Natural killer cell treated with Interleukin-12 subunit alpha and Interleukin-12 subunit beta and Interleukin-15 and Interleukin-18, amount 100 ng/mL, for 72 hours (primary cell): ENCODE data around the gene GFRA1. TPM values are rescaled to one million over a fixed set of nuclear protein-coding genes. Genes with fewer than 3 reads are reported as not detected.

Source experiments
- ATAC-seq, 2 donors: fragments of 150-1000 bp; cut with Tn5 transposase in 1 of 2; sonication (Bioruptor Pico), chemical (Tn5 transposase) in 1 of 2; 2 replicates each; pipeline ENCODE4 v1.10.0; 2021
- DNase-seq: peaks from one replicate; pipeline ENCODE4 v3.0.0; 2022; ENCODE audit warnings: low spot score
- H3K27ac Mint-ChIP-seq, 2 donors: 1 replicate in 1 of 2; 2 replicates in 1 of 2; pipeline ENCODE4 v1.8.0; 2022; ENCODE audit warnings: mixed read lengths in 2 of 2, mild to moderate bottlenecking in 1 of 2, moderate library complexity in 1 of 2
- H3K27me3 Mint-ChIP-seq, 2 donors: 1 replicate in 1 of 2; 2 replicates in 1 of 2; pipeline ENCODE4 v1.8.0; 2022; ENCODE audit warnings: mixed read lengths in 2 of 2
- H3K36me3 Mint-ChIP-seq: one replicate; pipeline ENCODE4 v1.8.0; 2022; ENCODE audit warnings: mixed read lengths
- H3K4me1 Mint-ChIP-seq, 2 donors: 1 replicate in 1 of 2; 2 replicates in 1 of 2; pipeline ENCODE4 v1.8.0; 2022; ENCODE audit warnings: low read depth in 2 of 2, mixed read lengths in 2 of 2, mild to moderate bottlenecking in 1 of 2
- H3K4me3 Mint-ChIP-seq: one replicate; pipeline ENCODE4 v1.8.0; 2022; ENCODE audit warnings: mixed read lengths
- H3K9me3 Mint-ChIP-seq: 2 replicates; pipeline ENCODE4 v1.8.0; 2022; ENCODE audit warnings: mixed read lengths
- total RNA-seq, 2 donors: library from RNA; stranded (reverse); gene quantifications; one replicate each; pipeline ENCODE4 v1.2.3, GENCODE V29; 2022

Gene GFRA1
- total RNA-seq, 2 donors from 2014 or later: not detected

DNA sequence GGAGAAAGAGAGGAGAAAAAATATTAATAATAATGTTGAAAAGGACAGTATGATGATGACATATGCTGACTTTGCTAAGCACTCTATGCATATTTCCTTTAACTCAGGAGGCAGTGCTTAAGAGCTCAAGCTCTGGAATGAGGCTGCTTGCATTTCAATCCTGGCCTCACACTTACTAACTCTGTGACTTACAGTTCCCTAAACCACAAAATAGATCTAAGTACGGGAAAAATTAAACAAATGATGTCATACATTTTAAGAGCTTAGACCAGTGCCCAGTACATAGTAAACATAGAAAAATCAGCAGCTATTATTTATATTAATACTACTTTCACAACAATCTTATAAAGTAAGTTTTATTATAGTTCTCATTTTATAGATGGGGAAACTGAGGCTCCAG lies 61.3 kb downstream of the GFRA1 start:
- no peak overlapping the region for H3K4me3 Mint-ChIP-seq
- no peak for DNase-seq
- H3K27ac Mint-ChIP-seq: no peak overlapping the region
- no peaks in the 10 kb centered on the region for H3K9me3 Mint-ChIP-seq
- no peaks in the 10 kb centered on the region for H3K27me3 Mint-ChIP-seq
- H3K4me1 Mint-ChIP-seq: no peaks in the 10 kb centered on the region
- no peaks in the 10 kb centered on the region for H3K36me3 Mint-ChIP-seq
- no peak for ATAC-seq

DNA sequence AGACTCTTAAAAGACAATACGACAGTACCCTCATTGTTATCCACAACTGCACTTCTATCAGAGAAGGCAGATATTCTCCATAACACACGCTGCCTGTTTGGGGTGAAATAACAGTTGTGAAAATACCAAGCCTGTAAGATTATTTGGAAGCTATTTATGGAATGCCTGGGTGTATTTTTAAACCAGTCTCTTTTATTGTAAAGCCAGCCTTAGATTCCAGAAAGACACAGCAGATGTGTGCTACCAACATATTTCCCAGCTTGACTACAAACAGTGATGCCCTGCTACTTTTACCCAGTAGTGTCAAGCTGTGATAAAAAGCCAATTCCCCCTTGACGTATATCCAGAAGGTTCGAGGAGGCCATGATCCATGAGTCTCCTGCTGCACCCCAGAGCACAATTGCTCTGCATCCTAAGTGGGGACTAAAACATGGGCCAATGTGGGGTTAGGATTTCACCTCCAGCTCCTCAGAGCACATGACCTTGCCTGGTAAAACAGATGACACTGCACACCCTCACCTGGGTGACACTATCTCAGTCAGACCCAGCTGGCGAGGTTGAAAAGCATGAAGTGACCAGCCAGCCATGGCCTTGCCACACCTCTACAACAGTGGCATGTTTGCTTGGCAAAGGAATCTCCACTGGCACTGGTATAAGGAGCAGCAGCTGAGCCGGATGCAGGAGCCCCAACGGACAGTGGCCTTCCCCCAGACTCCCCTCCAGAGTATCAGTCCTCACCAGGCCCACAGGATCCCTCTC lies 62.2 kb downstream of the GFRA1 start:
- Mint-ChIP-seq H3K27me3 (no peaks in the 10 kb centered on the region), H3K36me3 (no peaks in the 10 kb centered on the region), H3K9me3 (no peaks in the 10 kb centered on the region), H3K27ac (no peak overlapping the region), H3K4me3 (no peak overlapping the region), H3K4me1 (no peaks in the 10 kb centered on the region)
- DNase-seq (no peak), ATAC-seq (peak in 1 of 2 donors; percentile 41)

DNA sequence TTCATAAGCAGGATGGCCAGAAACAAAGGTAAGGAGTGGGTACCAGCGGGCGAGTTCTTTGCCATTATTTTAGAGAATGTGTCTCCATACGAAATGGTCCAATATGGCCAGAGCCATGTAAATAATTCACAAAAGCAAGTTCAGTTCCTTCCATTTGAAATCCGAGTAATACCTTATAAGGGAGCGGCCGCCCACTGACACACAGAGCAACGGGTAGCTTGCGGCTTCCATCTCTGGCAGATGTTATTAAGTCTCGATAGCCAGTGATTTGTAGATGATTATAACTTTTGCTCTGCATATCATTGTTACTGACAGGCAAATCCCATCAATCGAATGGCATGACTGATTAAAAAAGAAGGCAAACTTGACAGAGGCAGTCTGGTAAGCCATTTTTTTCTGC lies 63.2 kb downstream of the GFRA1 start:
- Mint-ChIP-seq H3K9me3 (no peaks in the 10 kb centered on the region), H3K27me3 (no peaks in the 10 kb centered on the region), H3K36me3 (no peaks in the 10 kb centered on the region), H3K27ac (no peak overlapping the region), H3K4me3 (no peak overlapping the region), H3K4me1 (no peaks in the 10 kb centered on the region)
- no peak for ATAC-seq
- DNase-seq: no peak

DNA sequence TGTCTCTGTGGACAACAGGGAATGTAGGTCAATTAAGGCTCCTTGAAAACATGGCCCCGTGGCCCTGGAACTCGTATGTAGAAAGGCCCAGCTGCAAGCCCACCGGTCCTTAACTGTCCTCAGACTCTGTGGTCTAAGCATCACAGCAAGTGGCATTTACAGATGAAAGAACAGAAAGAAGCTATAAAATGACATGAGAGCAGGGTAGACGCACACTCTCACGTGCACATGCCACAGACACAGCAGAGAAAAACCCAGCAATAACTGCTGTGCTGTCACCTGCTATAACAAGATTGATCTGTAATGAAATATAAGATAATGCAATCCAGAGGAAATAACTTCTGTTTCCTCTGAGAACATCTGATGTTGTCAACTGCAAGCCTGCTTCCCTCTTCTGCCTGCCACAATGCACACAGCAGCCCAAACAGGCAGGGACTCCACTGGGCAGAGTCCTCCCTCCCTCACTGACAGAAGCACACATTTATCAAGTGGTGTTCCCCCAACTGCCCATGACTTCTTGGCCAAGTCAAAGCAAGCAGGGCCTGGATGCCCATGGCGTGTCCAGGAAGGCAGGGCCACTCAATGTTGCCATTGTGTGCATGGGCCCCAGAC lies 63.9 kb downstream of the GFRA1 start:
- Mint-ChIP-seq H3K27ac (no peak overlapping the region), H3K27me3 (no peaks in the 10 kb centered on the region), H3K9me3 (no peaks in the 10 kb centered on the region), H3K4me3 (no peak overlapping the region), H3K4me1 (no peaks in the 10 kb centered on the region), H3K36me3 (no peaks in the 10 kb centered on the region)
- DNase-seq: no peak
- ATAC-seq: no peak

- Mint-ChIP-seq H3K36me3 (no peaks in the 10 kb centered on the region), H3K4me3 (no peak overlapping the region), H3K27me3 (no peaks in the 10 kb centered on the region), H3K27ac (no peak overlapping the region), H3K4me1 (no peaks in the 10 kb centered on the region), H3K9me3 (no peaks in the 10 kb centered on the region)
- DNase-seq: no peak
- no peak for ATAC-seq
Observed at GRCh38 chr10:116207690-116208089, 65.3 kb downstream of the GFRA1 start.

GRCh38 chr10:116203661-116204060 lies 69.3 kb downstream of the GFRA1 start:
- peaks cover 6% of the 10 kb centered on the region for H3K9me3 Mint-ChIP-seq
- peaks cover 0 to 2% of the 10 kb centered on the region in 2 donors for H3K27me3 Mint-ChIP-seq
- H3K4me3 Mint-ChIP-seq: no peak overlapping the region
- H3K36me3 Mint-ChIP-seq: no peaks in the 10 kb centered on the region
- H3K4me1 Mint-ChIP-seq: no peaks in the 10 kb centered on the region
- no peak for DNase-seq
- no peak overlapping the region for H3K27ac Mint-ChIP-seq
- no peak for ATAC-seq

DNA sequence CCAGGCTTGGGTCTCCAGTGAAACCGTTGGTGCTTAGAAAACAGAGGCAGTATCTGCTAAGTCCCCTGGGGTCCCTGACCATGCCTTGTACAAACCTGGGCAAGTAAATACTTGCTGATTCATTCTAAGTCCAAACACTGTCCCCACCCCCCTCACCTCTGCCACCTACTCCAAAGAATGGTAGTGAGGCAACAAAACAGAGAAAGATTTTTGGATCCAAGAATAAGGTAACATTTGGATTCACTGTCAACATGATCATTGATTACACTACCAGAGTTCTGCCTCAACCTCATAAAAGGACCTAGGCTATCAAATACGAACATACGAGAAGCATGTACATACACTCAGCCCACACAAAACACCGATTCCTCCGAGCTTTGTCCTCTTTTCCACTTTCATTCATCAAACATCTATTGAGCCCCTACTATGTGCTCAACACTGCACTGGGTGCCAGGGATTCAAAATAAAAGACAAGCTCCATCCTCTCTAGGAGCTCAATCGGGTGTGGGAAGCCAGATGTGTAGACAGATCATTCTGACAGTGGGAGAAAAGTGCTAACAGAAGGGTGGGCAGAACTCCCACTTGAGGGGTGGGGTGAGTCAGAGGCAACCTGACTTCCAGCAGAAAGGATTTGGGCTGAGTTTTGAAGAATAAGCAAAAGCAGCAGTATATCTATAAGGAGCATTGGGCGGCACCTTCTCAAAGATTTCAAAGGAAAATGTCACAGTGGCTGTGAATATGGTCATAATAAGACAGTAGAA lies 71.2 kb downstream of the GFRA1 start:
- Mint-ChIP-seq H3K27me3 (peaks cover 0 to 2% of the 10 kb centered on the region in 2 donors), H3K27ac (no peak overlapping the region), H3K36me3 (no peaks in the 10 kb centered on the region)

GRCh38 chr10:116201011-116201410 lies 72.0 kb downstream of the GFRA1 start:
- ATAC-seq: no peak
- no peak for DNase-seq
- no peak overlapping the region for H3K4me3 Mint-ChIP-seq
- no peaks in the 10 kb centered on the region for H3K4me1 Mint-ChIP-seq
- H3K36me3 Mint-ChIP-seq: no peaks in the 10 kb centered on the region
- H3K27me3 Mint-ChIP-seq: peaks cover 0 to 2% of the 10 kb centered on the region in 2 donors
- peaks cover 6% of the 10 kb centered on the region for H3K9me3 Mint-ChIP-seq
- H3K27ac Mint-ChIP-seq: no peak overlapping the region

More for the DNA sequence above, 71.2 kb downstream of the GFRA1 start:
- no peaks in the 10 kb centered on the region for H3K4me1 Mint-ChIP-seq
- H3K9me3 Mint-ChIP-seq: peaks cover 6% of the 10 kb centered on the region
- ATAC-seq: no peak
- no peak for DNase-seq
- H3K4me3 Mint-ChIP-seq: no peak overlapping the region

DNA sequence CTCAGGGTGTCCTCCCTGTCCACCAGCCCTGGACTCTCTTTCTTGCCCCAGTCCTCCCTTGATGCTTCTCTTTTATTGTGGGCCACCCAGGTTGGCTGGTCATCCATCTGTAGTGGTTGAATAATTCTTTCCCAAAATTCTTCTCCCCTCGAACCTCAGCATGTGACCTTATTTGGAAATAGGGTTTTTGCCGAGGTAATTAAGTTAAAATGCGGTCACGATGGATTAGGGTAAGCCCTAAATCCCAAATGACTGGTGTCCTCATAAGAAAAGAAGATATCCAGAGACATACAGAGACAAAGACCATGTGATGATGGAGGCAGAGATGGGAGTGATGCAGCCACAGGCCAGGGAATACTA lies 74.3 kb downstream of the GFRA1 start:
- H3K27ac Mint-ChIP-seq: no peak overlapping the region
- no peak for ATAC-seq
- H3K4me1 Mint-ChIP-seq: no peaks in the 10 kb centered on the region
- no peak for DNase-seq
- no peaks in the 10 kb centered on the region for H3K36me3 Mint-ChIP-seq
- peaks cover 0 to 2% of the 10 kb centered on the region in 2 donors for H3K27me3 Mint-ChIP-seq
- peaks cover 9% of the 10 kb centered on the region for H3K9me3 Mint-ChIP-seq
- H3K4me3 Mint-ChIP-seq: no peak overlapping the region

GRCh38 chr10:116197946-116198675 lies 74.9 kb downstream of the GFRA1 start:
- H3K27me3 Mint-ChIP-seq: peaks cover 0 to 2% of the 10 kb centered on the region in 2 donors
- H3K4me3 Mint-ChIP-seq: no peak overlapping the region
- no peak overlapping the region for H3K27ac Mint-ChIP-seq
- H3K9me3 Mint-ChIP-seq: peaks cover 9% of the 10 kb centered on the region
- DNase-seq (no peak), ATAC-seq (no peak)
- H3K4me1 Mint-ChIP-seq: no peaks in the 10 kb centered on the region
- H3K36me3 Mint-ChIP-seq: no peaks in the 10 kb centered on the region

GRCh38 chr10:116195583-116195982 lies 77.4 kb downstream of the GFRA1 start:
- Mint-ChIP-seq H3K27me3 (no peaks in the 10 kb centered on the region), H3K27ac (no peak overlapping the region)
- no peak for ATAC-seq

DNA sequence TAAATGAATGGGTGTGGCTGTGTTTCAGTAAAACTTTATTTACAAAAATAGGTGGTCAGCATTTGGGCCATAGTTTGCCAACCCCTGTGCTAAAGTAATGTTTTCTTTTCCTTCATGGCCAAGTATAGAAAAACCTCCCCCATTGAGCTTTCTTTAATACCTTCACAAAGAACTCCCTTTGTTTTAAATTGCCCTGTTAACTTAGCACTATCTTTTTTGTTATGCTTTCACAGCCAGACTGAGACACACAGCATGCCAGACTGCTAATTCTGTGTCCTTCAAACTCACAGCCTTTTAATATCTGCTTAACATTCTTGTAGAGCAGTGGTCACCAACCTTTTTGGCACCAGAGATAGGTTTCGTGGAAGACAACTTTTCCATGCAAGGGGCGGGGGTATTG lies 78.0 kb downstream of the GFRA1 start:
- Mint-ChIP-seq H3K9me3 (peaks cover 3% of the 10 kb centered on the region), H3K4me3 (no peak overlapping the region), H3K27me3 (no peaks in the 10 kb centered on the region), H3K4me1 (no peaks in the 10 kb centered on the region), H3K27ac (no peak overlapping the region), H3K36me3 (no peaks in the 10 kb centered on the region)
- ATAC-seq (no peak), DNase-seq (no peak)

More at GRCh38 chr10:116195583-116195982, 77.4 kb downstream of the GFRA1 start:
- no peak for DNase-seq
- no peak overlapping the region for H3K4me3 Mint-ChIP-seq
- no peaks in the 10 kb centered on the region for H3K36me3 Mint-ChIP-seq
- no peaks in the 10 kb centered on the region for H3K4me1 Mint-ChIP-seq
- H3K9me3 Mint-ChIP-seq: peaks cover 3% of the 10 kb centered on the region

- ATAC-seq (no peak), DNase-seq (no peak)
- Mint-ChIP-seq H3K4me1 (no peaks in the 10 kb centered on the region), H3K4me3 (no peak overlapping the region), H3K9me3 (peaks cover 3% of the 10 kb centered on the region), H3K36me3 (no peaks in the 10 kb centered on the region), H3K27ac (no peak overlapping the region), H3K27me3 (no peaks in the 10 kb centered on the region)
Observed at GRCh38 chr10:116194061-116194460, 78.9 kb downstream of the GFRA1 start.

- Mint-ChIP-seq H3K27me3 (no peaks in the 10 kb centered on the region), H3K4me3 (no peak overlapping the region), H3K9me3 (peaks cover 3% of the 10 kb centered on the region), H3K36me3 (no peaks in the 10 kb centered on the region), H3K4me1 (no peaks in the 10 kb centered on the region), H3K27ac (no peak overlapping the region)
- DNase-seq: no peak
- no peak for ATAC-seq
Observed at GRCh38 chr10:116190883-116191282, 82.1 kb downstream of the GFRA1 start.
